Measurements from ENCODE around the gene OR10J4.

OR10J4 gene

DNA sequence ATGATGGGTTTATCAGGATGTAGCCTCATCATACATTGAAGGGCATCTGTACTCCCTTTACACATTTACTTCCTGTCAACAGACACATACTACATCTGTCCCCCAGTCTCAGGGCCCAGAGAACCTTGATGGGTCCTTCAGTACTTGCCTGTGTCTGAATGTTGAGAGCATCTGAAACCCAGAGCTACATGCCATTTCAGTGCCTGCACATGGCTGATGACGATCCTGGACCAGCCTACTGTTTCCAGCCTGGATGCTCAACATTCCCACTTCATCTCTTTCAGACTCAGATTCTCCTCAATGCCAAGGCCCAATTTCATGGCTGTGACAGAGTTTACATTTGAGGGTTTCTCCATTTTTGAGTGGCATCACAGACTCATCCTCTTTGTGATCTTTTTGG lies at the start of gene OR10J4:
TSS of gene OR10J4 (plus strand) at position 301 of the 400 bp plus-strand sequence.
- H3K4me3 ChIP-seq (ENCODE audit: low read length) = no peak within 1 kb of the TSS

DNA sequence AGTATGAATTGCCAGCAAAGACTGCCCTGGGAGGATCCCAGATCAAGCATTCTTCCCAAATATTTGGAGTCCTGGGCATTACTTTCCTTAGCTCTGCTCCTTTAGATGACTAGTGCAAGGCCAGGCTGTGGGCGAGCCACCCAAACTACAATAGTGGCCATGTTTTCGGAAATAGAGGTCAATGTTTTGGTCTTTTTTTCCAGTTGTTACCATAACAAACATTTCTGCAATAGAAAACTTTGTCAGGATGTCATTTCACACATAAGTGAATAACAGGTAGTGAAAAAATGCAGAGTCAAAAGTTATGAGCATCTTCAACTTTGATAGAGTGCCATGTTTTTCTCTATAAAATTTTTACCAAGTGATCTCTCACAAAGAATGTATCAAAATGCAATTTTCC lies 25.2 kb upstream of the OR10J4 start:
- TF ChIP-seq CTCF (conservative IDR thresholded peaks at IDR 0.05; ENCODE audit: low read depth, low read length) = no peak
- no peak overlapping the region for H3K4me3 ChIP-seq (ENCODE audit: low read length)
- no peak for DNase-seq (ENCODE audit: low read depth)

More for the DNA sequence above, at the start of gene OR10J4:
- no peak for TF ChIP-seq CTCF (conservative IDR thresholded peaks at IDR 0.05; ENCODE audit: low read depth, low read length)
- no peak for DNase-seq (ENCODE audit: low read depth)

- TF ChIP-seq CTCF (conservative IDR thresholded peaks at IDR 0.05; ENCODE audit: low read depth, low read length) = no peak
- H3K4me3 ChIP-seq (ENCODE audit: low read length) = no peak overlapping the region
- DNase-seq (ENCODE audit: low read depth) = no peak
These were observed 23.1 kb upstream of the OR10J4 start for GRCh38 chr1:159408862-159409400.

DNA sequence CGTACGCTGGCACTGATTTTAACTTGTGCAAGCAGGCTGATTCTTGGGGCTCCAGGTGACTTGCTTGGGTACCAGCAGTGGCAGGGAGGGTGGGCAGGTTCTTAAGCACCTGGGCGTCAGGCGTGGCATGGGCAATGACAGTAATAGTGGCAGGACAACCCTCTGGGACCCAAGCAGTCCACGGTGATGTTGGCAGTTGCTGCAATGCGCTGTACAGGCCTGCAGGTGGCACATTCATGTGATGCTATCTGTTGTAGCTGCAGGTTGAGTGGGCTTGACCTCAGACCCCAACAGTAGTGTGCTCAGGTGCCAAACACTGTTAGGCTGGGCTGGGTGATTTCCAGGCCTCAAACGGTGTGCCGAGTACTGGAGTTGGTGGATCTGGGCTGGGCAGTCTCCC lies 10.2 kb upstream of the OR10J4 start:
- DNase-seq (ENCODE audit: low read depth) = no peak
- no peak overlapping the region for H3K4me3 ChIP-seq (ENCODE audit: low read length)
- TF ChIP-seq CTCF (conservative IDR thresholded peaks at IDR 0.05; ENCODE audit: low read depth, low read length) = peak; percentile 34

DNA sequence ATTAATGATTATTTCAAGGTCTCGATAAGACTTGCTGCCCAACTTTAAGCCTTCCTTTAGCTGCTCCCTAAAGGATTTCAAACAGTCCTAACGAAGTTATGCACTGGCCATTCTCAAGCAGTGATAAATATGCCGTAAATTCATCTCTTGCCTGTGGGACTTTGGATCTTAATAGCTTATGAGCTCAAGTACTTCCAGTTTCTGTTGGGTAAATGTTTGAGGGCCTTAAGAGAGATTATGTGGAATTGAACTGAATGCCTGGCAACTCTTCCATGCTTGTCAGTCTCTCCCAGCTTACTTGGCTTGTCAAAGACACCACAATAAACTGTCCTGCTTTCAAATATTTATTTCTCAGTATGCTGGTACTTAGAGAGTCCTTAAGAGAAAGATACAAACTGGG lies 3.5 kb upstream of the OR10J4 start:
- no peak for TF ChIP-seq CTCF (conservative IDR thresholded peaks at IDR 0.05; ENCODE audit: low read depth, low read length)
- DNase-seq (ENCODE audit: low read depth) = peak; percentile 33
- H3K4me3 ChIP-seq (ENCODE audit: low read length) = no peak overlapping the region

DNA sequence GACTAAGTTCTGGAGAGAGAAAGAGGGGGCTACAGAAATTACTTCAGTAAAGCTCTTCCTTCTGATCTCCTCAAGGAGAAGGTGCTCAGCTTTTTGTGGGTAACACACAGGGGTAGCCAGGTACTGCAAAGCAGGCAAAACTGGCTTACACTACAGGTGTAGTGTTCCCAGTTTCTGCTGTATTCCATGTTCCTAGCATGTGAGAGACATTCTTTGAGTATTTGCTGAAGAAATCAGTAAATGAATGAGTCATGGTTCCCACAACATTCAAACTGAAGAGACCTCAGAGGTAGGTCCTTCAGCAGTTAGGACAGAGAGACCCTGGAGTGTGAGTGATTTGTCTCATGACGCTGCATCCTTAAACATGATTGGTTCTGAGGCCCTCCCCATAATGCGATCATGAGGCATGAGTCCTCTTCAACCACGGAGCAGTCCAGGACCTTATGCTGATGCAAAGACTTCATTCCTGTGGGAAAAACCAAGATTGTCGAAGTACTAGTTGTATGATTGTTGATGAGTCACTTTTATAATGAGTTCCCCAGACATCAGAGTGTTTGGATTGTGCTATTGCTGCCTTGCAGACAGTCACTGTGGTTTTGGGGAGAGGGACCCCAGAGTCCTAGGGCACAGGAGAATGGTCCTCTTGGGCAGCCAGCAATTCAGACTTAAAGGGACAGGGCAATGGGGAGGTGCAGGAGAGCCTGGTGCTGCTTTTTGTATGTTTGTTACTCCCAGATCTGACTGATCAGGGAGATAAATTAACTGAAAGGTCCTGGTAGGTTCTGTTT lies 2.7 kb upstream of the OR10J4 start:
- no peak overlapping the region for H3K4me3 ChIP-seq (ENCODE audit: low read length)
- TF ChIP-seq CTCF (conservative IDR thresholded peaks at IDR 0.05; ENCODE audit: low read depth, low read length) = no peak
- DNase-seq (ENCODE audit: low read depth) = peak; percentile 83

- no peak for DNase-seq (ENCODE audit: low read depth)
- H3K4me3 ChIP-seq (ENCODE audit: low read length) = no peak overlapping the region
- TF ChIP-seq CTCF (conservative IDR thresholded peaks at IDR 0.05; ENCODE audit: low read depth, low read length) = no peak
These were observed 1.0 kb upstream of the OR10J4 start for GRCh38 chr1:159430985-159431384.

Measured in retinal pigment epithelial cell (primary cell).